ENCODE measurements around the gene GIMAP2.

DNA sequence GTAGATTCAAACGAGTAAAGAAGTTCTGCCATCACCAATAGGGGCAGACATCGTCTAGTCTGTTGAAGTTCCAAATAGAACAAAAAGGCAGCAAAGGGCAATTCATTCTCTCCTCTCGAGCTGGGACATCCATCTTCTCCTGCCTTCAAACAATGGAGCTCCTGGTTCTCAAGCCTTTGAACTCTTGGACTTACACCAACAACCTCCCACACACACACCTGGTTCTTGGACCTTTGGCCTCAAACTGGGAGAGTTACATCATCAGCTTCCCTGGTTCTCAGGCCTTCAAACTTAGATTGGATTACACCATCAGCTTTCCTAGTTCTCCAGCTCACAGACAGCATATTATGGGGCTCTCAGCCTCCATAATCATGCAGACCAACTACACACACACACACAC, 41.9 kb downstream of the GIMAP2 start:
- TF ChIP-seq, protein P1, sequence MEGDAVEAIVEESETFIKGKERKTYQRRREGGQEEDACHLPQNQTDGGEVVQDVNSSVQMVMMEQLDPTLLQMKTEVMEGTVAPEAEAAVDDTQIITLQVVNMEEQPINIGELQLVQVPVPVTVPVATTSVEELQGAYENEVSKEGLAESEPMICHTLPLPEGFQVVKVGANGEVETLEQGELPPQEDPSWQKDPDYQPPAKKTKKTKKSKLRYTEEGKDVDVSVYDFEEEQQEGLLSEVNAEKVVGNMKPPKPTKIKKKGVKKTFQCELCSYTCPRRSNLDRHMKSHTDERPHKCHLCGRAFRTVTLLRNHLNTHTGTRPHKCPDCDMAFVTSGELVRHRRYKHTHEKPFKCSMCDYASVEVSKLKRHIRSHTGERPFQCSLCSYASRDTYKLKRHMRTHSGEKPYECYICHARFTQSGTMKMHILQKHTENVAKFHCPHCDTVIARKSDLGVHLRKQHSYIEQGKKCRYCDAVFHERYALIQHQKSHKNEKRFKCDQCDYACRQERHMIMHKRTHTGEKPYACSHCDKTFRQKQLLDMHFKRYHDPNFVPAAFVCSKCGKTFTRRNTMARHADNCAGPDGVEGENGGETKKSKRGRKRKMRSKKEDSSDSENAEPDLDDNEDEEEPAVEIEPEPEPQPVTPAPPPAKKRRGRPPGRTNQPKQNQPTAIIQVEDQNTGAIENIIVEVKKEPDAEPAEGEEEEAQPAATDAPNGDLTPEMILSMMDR (IDR thresholded peaks at IDR 0.05; ENCODE audit: insufficient read depth, low read length, poor library complexity, severe bottlenecking): no peak
- no peak for TF ChIP-seq EZH2phosphoT487 (conservative IDR thresholded peaks at IDR 0.05; ENCODE audit: low read length)
